NCI-H1694 treated with DMSO at 0.1 percent for 48 hours (cell line): Measurements from ENCODE around the gene DDA1.
"Not testable (repeated sequence)": the region's sequence is repeated elsewhere in the genome, so short reads cannot be mapped to it uniquely, and the experiment has no call there.

ENCODE experiments used
- DNase-seq: peaks from one replicate; lab custom pipeline; 2025; lab: John Stamatoyannopoulos, UW

Gene DDA1

DNA sequence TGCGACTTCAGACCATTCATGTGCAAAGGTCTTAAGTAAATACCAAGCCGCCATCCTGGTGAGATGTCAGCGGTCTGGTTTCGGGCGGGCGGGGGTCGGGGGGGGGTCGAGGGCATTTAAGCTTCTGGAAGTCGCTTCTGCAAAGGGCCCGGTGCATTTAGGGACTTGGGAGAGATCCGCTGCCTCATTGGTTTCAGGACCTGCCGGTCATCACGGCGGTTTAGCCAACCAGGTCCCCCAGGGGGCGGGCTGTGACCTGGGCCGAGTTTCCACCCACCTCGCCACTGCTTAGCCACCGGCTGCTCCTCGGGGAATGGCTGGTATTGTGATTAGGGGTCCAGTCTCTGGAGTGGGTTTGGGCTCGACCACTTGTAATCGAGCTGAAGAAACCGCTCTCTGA is 19.9 kb upstream of the DDA1 start:
- DNase-seq, result no peak

DNA sequence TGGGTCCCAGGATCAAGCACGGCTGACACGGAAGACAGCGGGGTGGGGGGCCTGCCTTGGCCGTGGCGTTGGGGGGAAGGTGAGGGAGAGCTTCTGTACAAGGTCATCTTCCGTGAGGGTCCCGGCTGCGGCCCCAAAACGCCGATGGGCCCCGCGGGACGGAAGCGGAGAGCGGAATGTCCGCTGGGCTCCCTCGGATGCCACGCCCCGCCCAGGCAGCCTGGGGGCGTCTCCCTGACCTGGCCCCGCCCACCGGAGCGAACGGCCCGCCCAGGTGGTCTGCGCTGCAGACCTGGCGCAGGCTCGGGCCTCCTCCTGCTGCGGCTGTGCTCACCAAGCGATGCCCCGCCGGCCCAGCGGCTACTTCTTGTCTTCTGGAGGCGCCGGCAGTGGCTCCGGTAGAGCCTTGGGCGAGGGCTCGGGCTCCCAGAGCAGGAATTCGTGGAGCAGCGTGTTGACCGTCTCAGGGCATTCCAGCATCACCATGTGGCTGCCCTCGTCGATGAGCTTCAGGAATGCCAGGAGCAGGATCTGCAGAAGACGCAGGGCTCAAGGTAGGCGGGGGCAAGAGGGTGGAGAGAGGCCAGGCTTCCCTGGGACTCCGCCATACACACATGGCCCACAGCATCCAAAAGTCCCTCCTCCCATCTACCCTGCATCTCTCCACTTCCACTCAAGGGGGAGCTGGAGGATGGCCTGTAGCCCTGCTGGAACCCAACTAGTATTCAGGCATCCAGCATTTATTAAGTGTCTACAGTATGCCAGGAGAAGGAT is 16.9 kb upstream of the DDA1 start:
- DNase-seq, result peak; percentile 84

DNA sequence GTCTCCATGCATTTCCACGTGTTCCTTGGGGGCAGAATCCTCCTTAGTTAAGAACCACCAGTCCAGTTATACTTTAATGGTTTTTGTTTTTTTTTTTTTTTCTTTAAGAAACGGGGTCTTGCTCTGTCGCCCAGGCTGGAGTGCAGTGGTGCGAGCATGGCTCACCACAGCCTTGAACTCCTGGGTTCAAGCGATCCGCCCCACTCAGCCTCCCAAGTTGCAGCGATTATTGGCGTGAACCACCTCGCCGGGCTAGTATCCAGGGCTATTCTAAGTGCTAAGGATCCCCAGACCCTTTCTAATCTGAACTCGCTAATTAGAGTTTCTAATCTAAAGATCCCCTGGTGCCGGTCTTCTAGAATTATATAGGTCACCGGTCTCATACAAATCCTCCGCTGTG is 15.8 kb upstream of the DDA1 start:
- DNase-seq, result no peak

DNA sequence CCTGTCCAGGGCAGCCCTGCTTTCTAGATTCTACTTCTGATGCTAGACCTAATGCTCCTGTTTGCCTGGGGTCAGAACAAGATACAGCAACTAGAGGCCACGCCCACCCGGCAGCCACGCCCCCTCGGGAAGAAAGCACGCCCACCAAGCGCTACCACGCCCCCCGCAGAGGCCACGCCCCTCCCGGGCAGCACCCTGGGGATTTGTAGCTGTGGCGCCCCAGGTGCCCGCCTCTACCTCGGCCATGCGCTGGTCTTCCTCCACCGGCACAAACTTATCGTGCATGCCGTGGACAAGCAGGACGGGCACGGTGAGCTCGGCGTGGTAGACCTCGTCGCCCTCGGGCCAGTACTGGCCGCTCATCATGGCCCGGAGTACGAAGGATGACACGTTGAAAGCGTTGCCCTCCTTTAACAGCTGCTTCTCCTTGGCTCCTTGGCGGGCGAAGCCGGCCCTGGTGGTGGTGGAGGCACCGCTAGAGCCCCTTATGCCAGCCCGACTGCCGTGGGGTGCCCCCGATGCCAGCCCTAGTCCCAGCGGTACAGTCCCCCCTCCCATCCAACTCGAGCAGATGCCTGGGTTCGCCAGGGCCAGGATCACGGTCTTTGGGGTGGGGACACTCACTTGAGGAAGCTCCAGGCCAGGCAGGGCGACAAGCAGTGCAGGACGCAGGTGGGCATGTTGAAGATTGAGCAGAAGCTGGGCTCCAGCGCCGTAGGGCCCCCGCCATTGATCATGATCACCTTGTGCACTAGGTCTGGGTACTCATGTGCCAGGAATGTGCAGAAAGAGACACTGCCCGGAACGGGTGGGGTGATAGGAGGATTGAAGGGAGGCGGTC is 15.1 kb upstream of the DDA1 start:
- DNase-seq, result no peak

DNA sequence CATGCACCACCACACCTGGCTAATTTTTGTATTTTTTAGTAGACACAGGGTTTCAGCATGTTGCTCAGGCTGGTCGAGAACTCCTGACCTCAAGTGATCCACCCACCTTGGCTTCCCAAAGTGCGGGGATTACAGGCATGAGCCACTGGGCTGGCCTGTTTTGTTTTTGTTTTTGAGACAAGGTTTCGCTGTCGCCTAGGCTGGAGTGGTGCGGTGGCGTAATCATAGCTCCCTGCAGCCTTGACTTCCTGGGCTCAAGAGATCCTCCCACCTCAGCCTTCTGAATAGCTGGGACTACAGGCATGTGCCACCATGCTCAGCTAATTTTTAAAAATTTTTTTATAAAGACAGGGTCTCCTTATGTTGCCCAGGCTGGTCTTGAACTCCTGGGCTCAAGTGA is 13.8 kb upstream of the DDA1 start:
- not testable (repeated sequence) for DNase-seq

DNA sequence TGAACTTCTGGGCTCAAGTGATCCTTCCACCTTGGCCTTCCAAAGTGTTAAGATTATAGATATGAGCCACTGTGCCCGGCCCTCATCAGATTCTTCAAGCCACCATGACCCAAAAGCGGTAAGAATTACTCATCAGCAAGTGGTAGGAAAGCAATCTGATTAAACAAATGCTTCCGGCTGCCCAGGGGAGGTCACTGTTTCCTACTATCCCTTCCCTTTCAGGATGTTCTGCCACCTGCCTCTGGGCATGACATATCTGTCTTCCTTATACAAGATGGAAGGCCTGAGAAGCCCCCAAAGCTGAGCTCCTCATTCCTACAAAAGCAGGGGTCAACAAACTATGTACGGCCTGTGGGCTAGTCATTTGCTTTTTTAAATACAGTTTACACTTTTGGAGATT is 13.1 kb upstream of the DDA1 start:
- DNase-seq, result no peak

DNA sequence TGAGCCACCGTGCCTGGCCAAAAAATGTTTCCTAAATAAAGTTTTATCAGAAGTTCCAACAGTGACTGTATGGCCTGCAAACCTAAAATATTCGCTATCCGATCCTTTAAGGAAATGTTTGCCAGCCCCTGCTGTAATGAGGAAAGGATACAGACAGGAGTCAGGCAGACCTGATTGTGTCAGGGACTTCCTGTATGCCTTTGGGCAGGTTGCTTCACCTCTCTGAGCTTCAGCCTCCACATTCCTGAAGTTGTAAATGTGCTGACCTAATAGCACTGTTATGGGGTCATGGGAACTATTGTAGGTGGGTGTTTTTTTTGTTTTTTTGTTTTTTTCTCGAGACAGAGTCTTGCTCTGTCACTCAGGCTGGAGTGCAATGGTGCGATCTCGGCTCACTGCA is 12.4 kb upstream of the DDA1 start:
- DNase-seq, result no peak

DNA sequence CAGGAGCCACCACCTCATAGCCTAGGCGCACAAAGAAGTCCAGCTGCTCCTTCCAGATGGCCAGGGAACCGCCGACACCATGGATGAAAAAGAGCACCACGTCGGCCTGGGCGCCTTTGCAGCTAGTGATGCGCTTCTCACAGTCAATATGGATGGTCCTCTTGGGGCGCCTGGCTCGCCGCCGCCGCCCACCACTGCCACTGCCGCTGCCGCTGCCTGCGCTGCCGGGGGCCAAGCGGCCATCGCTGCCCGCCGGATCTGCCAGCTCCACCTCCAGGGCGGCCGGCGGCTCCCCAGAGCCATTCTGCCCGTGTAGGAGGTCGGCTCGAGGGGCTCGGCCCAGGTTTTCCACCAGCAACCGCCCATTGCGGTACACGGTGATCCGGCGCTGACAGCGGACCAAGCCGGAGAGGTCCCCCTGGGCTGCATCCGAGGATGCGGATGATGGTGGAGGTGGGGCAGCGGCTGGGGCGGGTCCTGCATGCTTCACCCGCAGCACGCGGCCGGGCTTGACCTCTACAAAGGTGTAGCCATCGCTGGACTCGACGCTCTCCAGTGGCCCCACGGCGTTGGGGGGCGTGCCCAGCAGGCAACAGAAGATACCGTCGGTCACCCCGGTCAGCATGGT is 8.3 kb upstream of the DDA1 start:
- DNase-seq, result no peak

DNA sequence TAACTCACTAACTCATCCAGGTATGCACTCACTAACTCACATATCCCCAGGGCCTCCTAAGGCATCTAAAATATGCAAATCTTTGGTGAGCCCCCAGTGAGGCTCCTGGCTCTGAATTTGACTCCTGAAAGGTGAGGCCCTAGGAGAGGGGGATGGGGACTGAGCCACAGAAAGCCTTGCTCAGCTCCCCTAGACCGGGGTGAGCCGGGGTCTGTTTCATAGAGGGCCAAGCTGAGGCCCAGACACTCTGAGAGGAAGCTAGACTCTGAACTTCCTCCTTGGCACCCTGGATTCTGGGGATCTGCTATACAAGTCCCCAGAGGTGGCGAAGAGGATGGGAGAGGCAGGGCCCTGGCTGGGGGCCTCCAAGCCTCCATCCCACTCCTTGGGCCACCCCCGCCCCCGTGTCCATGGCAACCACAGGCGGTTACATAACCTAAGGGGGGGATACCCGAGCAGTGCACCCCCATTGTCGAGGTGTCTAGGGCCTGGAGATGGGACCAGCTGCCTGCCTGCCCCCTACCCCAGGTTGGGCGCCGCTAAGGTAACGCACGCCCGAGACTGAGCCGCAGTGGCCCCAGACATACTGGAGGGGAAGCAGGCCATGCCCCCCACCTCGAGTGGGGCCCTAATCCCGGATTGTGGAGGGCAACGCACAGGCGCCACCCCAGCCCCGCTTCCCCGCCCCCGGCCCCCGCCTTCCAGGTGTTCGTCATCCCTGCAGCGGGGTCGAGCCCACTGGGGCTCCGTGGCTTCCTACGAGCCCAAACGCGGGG is 6.8 kb upstream of the DDA1 start:
- DNase-seq, result no peak

DNA sequence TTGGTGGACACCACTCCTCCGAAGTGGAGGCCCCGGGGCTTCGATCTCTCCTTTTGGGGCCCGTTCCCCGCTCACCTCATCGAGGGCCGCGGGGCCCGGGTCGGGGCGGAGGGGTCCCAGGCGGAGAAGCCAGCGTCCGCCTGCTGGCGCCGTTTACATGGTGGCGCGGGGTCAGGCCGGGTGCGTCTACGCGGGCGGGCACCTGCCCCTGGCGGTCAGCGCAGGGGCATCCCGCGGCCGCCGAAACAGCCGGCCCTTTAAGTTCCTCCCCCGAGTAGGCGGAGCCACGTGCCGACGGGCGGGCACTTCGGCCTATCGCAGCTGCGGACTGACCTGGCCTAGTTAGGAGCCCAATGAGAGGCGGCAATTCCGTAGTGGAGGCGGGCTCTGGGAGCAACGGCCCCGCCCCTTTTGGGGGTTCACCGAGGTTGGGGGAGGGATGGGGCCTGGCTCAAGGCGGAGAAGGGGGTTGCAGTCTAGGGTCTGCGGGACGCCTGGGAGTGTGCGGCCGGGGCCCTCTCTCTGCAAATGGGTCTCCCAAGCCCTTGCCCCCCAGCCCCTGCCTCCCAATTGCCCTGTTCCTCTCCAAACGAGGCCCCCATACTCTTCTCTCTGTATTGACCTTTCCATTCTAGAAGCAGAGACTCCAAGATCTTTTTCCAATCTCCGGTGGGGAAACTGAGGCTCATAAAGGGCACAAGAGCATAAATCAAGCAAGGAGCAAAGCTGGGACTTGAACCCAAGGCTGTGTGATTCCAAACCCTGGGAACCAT is 6.0 kb upstream of the DDA1 start, which contains the start of gene ABHD8:
TSS of gene ABHD8 (minus strand) at position 259 of the 773 bp plus-strand sequence. CDS start 1,809 bp downstream, outside the sequence.
- peak; percentile 34 for DNase-seq

DNA sequence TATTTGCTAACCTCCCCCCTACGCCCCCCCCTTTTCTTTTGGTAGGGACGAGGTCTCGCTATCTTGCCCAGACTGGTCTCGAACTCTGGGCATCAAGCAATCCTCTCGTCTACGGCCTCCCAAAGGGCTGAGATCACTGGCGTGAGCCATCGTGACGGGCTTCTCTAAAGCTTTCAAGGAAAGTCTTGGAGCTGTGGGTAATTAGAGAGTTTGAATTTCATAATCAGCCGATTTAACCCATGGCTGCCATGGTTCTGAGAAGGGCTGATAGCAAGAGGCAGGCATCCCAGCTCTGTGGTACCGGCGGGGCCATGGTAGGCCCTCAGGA is 5.5 kb upstream of the DDA1 start:
- DNase-seq, result no peak

DNA sequence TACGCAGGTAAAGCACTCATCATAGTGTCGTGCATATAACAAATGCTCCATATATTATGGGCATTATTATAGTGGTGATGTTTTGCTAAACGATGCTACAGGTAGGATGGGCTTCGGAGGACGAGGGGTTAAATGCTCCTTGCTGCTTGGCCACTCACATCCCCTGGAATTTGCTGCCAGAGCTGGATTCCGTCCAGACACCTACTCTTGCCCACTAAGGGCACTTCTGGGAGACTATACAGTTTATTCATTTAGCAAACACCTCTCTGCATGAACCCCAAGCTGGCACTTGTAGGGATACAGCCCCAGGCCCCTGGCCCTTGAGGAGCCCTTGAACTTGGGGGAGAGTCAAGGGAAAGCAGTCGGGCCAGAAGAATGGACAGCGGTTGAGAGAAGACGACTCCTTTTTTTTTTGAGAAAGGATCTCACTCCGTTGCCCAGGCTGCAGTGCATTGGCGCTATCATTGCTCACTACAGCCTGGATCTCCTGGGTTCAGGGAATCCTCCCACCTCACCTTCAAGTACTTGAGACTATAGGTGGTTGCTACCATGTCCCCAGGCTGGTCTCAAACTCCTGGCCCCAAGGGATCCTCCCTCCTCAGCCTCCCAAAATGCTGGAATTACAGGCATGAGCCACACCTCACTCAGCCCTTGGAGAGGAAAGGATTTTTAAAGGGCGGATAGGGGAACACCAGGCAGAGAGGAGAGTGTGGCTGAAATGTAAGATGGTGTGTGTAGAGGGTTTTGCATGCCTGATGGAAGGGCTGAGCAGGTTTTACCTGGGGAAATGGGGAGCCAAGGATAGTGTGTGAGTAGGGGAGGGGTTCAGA is 4.8 kb upstream of the DDA1 start:
- no peak for DNase-seq

DNA sequence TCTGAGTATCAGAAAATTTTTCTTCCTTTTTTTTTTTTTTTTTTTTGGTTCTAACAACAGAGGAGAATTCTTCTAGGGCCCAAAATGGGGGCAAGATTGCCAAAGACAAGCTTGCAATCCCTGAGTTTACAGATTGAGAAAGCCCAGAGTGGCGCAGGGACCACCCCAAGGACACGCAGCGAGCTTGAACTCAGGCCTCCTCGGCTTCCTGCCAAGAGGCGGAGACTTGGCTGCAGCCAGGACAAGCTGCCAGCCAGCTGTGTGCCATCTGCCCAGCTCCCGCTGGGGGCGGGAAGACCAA is 4.2 kb upstream of the DDA1 start:
- DNase-seq, result no peak

DNA sequence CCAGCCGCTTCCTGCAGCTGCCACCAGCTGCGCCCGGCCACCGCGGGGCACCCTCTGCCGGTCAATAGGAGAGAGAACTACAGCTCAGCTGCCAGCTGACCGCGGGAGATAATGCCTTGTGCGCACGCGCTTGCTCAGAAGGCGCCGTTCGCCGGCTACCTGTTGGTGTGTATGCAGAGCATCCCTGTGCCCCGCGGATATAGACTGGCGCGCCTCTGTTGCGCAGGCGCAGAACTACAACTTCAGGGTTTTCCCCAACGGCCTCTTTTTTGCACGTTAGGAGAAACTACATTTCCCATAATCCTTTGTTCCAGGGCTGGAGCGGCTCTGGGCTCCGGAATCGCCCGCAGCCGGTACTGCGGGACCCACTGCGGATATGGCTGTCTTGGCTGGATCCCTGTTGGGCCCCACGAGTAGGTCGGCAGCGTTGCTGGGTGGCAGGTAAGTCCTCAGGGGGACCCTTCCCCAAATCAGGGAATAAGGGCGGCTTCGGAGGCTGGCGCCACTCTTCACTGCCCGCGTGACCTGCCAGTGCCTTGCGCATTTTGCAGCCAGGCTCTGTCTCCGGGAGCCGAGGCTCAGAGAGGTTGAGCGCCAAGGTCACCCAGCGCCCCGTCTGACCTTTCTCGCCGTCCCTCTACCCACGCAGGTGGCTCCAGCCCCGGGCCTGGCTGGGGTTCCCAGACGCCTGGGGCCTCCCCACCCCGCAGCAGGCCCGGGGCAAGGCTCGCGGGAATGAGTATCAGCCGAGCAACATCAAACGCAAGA is 3.7 kb upstream of the DDA1 start, which contains the start of gene MRPL34:
TSS of gene MRPL34 (plus strand) at position 356 of the 768 bp plus-strand sequence. CDS start at position 377, 21 bp downstream.
- DNase-seq, result peak; percentile 97

DNA sequence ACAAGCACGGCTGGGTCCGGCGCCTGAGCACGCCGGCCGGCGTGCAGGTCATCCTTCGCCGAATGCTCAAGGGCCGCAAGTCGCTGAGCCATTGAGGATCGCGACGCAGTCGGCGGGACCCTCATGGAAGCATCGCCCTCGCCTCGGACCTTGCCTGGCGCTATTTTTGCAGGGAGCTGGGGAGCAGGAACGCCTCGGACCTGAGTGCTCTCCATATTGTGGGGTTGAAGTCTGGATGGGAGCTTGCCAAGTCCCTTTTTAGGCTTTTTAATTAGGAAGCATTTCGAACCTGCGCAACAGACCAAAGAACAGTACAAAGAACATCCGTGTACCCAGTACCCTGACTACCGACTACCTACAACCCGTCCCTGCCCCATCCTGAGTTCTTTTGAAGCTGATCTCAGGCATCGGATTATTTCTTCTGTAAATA is 3.1 kb upstream of the DDA1 start:
- no peak for DNase-seq

DNA sequence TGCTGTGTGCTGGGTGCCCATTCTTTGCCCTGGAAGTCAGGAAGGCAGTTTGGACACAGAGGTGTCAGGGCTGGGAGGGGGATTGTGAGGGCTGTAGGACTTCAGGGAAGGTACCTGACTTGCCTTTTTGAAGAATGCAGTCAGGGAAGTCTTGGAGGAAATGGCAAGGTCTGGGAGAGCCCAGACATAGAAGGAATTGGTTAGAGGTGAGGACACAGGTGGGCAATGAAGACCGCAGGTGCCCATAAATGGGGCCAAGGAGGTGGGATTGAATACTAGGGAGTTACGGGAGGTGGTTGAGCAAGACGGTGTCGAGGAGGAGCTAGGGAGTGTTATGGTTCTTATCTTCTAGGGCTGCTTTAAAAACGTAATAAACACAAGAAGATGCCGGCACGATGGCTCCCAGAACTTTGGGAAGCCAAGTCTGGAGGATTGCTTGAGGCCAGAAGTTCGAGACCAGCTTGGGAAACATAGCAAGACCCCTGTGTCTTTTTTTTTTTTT is 1.4 kb upstream of the DDA1 start:
- no peak for DNase-seq

DNA sequence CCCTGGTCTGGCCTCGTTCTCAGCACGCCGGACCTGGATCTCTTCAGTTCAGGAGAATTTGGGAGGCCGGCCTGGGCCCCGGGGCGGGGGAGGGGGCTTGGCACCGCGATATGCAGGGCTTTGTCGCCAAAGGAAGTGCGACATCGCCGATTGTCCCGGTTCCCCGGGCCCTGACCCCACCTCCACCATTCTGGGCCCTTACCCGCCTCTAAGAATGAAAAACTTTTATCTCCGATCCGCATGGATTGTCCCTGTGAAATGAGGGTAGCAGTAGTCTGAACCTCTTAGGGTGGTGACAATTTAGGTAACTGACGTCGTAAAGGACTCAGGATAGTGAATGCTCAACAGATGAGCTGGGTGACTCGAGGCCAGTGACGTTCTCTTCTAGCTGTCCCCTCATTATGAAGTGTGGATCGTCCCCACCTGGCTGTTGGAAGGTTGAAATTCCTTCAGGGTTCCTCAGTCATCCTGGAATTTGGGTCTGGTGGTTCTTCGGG is 650 bp downstream of the DDA1 start:
- no peak for DNase-seq

DNA sequence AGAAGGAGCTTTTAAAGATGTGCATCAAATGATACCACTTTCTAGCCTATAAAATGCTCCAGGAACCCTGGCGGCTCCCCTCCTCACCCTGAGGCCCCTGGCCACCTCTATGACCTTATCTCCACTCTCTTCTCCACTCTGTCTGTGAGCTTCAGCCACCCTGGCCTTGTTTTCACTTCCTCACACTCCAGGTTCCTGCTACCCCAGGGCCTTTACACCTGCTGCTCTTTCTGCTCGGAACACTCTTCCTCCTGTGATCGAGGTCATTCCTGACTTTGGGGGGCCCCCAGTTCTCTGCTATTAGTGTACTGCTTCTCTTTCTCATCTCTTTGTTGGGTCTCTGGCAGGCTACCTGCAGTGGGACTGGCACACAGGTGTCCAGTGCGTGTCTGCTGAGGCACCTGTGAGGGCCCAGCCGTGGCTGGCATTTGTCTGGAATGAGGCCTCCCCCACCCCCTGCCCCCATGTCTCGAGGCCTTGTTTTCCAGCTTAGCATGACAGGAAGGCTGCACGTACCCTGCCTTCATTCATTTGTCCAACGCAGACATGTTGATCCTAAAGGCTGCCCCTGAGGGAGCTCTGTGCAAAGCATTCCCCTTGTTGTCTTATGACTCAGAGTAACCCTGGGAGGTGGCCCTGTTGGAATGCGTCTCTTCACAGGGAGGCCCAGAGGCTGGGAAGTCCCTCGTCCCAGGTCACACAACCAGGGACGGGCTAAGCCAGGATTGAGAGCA is 2.3 kb downstream of the DDA1 start:
- DNase-seq, result no peak
